ENCODE data around the gene SLC26A2. TPM values are rescaled to one million over a fixed set of nuclear protein-coding genes. Genes with fewer than 3 reads are reported as not detected.

The SLC26A2 gene
- total and polyA plus RNA-seq, 4 donors: 5.8 to 25.6 (median 14.1) TPM

- no peak for TF ChIP-seq CTCF (IDR thresholded peaks at IDR 0.05; ENCODE audit: control extremely low read depth, extremely low read depth)
- ATAC-seq (ENCODE audit: insufficient read depth, low FRiP score) (peak; percentile 4), DNase-seq (no peak)
- Histone ChIP-seq H3K27ac (ENCODE audit: low read depth in 1 of 2, low read length in 1 of 2) (peak overlapping the region; percentile 98), H3K27me3 (ENCODE audit: control insufficient read depth in 3 of 3, insufficient read depth in 3 of 3, low read length in 2 of 3) (no peaks in the 10 kb centered on the region), H3K36me3 (ENCODE audit: control insufficient read depth in 4 of 4, insufficient read depth in 4 of 4, low read length in 4 of 4) (peaks cover 3 to 12% (median 9%) of the 10 kb centered on the region in 4 donors), H3K9me3 (ENCODE audit: control insufficient read depth in 4 of 4, insufficient read depth in 3 of 4, low read length in 3 of 4) (no peaks in the 10 kb centered on the region), H3K9ac (ENCODE audit: insufficient read depth in 1 of 2, low read length in 2 of 2) (peak overlapping the region; percentile 91 to 92), H3K4me3 (peak overlapping the region; percentile 91), H3K4me1 (ENCODE audit: control insufficient read depth in 5 of 5, insufficient read depth in 5 of 5, low read length in 5 of 5) (peaks cover 2 to 27% (median 16%) of the 10 kb centered on the region in 5 donors)
- WGBS, 2 donors: 23 to 30% methylated on average over 7 of the region's 7 CpGs
Observed at GRCh38 chr5:149999866-150000255, 39.3 kb downstream of the SLC26A2 start.

DNA sequence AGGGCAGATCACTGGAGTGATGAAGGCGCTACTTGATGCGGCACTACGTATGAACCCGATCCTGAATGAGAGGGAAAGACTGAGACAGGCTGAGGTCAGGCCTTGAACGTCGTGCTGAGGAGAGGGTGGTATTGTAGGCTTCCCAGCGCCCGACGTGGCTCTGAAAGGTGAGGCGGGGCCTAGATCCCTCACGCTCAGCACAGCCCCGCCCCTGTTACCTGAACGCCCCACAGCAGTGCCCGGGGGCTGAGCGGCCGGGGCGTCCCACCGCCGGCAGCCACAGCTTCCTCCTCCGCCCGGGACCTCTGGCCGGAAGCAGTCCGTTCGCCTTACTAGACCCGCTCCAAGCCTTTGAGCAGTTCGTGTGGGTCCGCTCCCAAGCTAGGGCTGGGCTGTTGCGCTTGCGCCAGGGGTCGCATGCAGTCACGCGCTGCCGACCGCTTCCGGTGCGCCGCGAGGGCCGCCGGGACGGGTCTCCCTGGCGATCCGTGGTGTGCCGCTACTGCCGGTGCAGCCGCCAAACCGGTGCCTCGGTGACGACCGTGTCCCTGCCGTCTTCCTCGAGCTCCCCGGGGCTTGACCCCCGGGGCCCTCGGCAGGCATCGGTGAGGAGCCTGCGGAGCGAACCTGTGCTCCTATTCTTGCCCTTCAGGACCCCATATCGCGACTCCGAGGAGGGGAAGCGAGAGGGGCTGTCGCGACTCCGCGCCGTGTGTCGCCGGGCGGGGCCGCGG is 39.9 kb downstream of the SLC26A2 start, which contains the start of the genes HMGXB3 and TIGD6:
TSS of gene HMGXB3 (plus strand) at position 484 of the 734 bp plus-strand sequence. CDS start 4,114 bp downstream, outside the sequence.
TSS of gene TIGD6 (minus strand) at position 399 of the 734 bp plus-strand sequence. CDS start 4,306 bp downstream, outside the sequence.
- peak within 1 kb of the TSS; percentile 91 for H3K4me3 ChIP-seq
- peak; percentile 96 to 98 (median 96) for DNase-seq
- TF ChIP-seq CTCF (IDR thresholded peaks at IDR 0.05; ENCODE audit: control extremely low read depth, extremely low read depth): no peak
- peak within 1 kb of the TSS; percentile 98 for H3K27ac ChIP-seq (ENCODE audit: low read depth in 1 of 2, low read length in 1 of 2)
- 0% methylated on average over 62 to 72 of the region's 72 CpGs for WGBS, 2 donors
- H3K9ac ChIP-seq (ENCODE audit: insufficient read depth in 1 of 2, low read length in 2 of 2): peak within 1 kb of the TSS; percentile 91 to 92
- no peaks in the 10 kb centered on the region for H3K27me3 ChIP-seq (ENCODE audit: control insufficient read depth in 3 of 3, insufficient read depth in 3 of 3, low read length in 2 of 3)
- peaks cover 2 to 27% (median 16%) of the 10 kb centered on the region in 5 donors for H3K4me1 ChIP-seq (ENCODE audit: control insufficient read depth in 5 of 5, insufficient read depth in 5 of 5, low read length in 5 of 5)
- peak; percentile 94 for ATAC-seq (ENCODE audit: insufficient read depth, low FRiP score)
- H3K9me3 ChIP-seq (ENCODE audit: control insufficient read depth in 4 of 4, insufficient read depth in 3 of 4, low read length in 3 of 4): no peaks in the 10 kb centered on the region
- H3K36me3 ChIP-seq (ENCODE audit: control insufficient read depth in 4 of 4, insufficient read depth in 4 of 4, low read length in 4 of 4): peaks cover 4 to 8% (median 7%) of the 10 kb centered on the region in 4 donors

DNA sequence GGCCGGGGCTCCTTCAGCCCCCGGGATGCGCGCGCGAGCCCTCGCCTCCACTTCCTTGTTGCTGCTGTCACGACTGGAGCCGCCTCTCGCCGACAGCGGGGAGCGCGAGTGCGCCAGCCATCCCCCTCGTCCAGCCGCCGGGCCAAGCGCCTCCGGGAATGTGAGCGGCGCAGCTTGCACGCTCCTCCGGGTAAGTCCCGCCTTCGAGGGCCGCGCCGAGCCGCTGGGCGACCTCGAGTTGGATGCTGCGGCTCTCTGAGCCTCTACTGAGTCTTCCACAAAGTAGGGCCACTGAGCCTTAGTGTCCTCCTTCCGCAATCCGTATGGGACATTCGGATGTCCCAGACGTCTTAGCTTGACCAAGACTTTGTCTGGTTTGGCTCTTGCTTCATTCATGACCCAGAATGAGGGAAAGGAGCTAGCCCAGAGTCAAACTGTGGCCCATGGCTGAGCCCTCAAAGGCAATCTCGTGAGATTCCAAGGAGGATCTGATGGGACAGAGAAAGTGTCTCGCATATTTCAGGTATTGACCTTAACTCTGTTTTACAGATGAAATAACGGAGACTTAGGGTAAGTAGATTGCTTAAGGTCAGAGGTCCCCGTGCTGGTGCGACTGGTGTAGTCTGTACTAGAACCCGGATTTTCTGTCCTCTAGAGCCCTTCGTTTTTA is 40.6 kb downstream of the SLC26A2 start:
- no peaks in the 10 kb centered on the region for H3K9me3 ChIP-seq (ENCODE audit: control insufficient read depth in 4 of 4, insufficient read depth in 3 of 4, low read length in 3 of 4)

More for the DNA sequence above, 40.6 kb downstream of the SLC26A2 start:
- Histone ChIP-seq H3K27me3 (ENCODE audit: control insufficient read depth in 3 of 3, insufficient read depth in 3 of 3, low read length in 2 of 3) (no peaks in the 10 kb centered on the region), H3K4me1 (ENCODE audit: control insufficient read depth in 5 of 5, insufficient read depth in 5 of 5, low read length in 5 of 5) (peaks cover 3 to 27% (median 16%) of the 10 kb centered on the region in 5 donors), H3K36me3 (ENCODE audit: control insufficient read depth in 4 of 4, insufficient read depth in 4 of 4, low read length in 4 of 4) (peaks cover 7 to 11% (median 10%) of the 10 kb centered on the region in 4 donors), H3K4me3 (peak overlapping the region; percentile 91), H3K9ac (ENCODE audit: insufficient read depth in 1 of 2, low read length in 2 of 2) (peak overlapping the region; percentile 88 to 92), H3K27ac (ENCODE audit: low read depth in 1 of 2, low read length in 1 of 2) (peak overlapping the region; percentile 98)
- no peak for TF ChIP-seq CTCF (IDR thresholded peaks at IDR 0.05; ENCODE audit: control extremely low read depth, extremely low read depth)
- WGBS, 2 donors: 0% methylated on average over 44 of the region's 44 CpGs
- DNase-seq: peak; percentile 29 to 41 (median 30)
- peak; percentile 27 for ATAC-seq (ENCODE audit: insufficient read depth, low FRiP score)

Measured in lung (tissue), 12 donors.